ENCODE data around the gene DCST2. TPM values are rescaled to one million over a fixed set of nuclear protein-coding genes. Genes with fewer than 3 reads are reported as not detected.
A peak's percentile ranks its signal among the peaks of the same experiment; 100 is the strongest.

DCST2 gene
- total and polyA plus RNA-seq, 9 of the 15 experiments (the other 6 are each of a cell fraction or from before 2014, with no cell fraction given) = 0.09 to 0.49 (median 0.11) TPM; not detected in 3

- TF ChIP-seq MYC (IDR thresholded peaks at IDR 0.05; ENCODE audit: low read depth, low read length) (no peak; the same call in 1 of the 2 replicates), MYC (CRISPR knock-in tag; IDR thresholded peaks at IDR 0.05; ENCODE audit: borderline replicate concordance, low read depth) (no peak), ZBTB9 (CRISPR knock-in tag; IDR thresholded peaks at IDR 0.05) (no peak), CBX1 (IDR thresholded peaks at IDR 0.05; ENCODE audit: low read depth) (peak; percentile 92; the same call in 1 of the 2 replicates), TGIF2 (CRISPR knock-in tag; IDR thresholded peaks at IDR 0.05) (no peak), GTF2A2 (tag; IDR thresholded peaks at IDR 0.05) (no peak), ZNF175 (CRISPR knock-in tag; IDR thresholded peaks at IDR 0.05; ENCODE audit: low read depth) (0 out of 2 replicates have a peak, but pooled peaks have one; percentile 51), TBP (optimal IDR thresholded peaks at IDR 0.05; ENCODE audit: low read depth, low read length) (no peak), POU5F1 (IDR thresholded peaks at IDR 0.05; ENCODE audit: borderline replicate concordance, low read depth, low read length, partially characterized antibody) (no peak), REST (IDR thresholded peaks at IDR 0.05; ENCODE audit: borderline replicate concordance) (no peak), REST (CRISPR knock-in tag; IDR thresholded peaks at IDR 0.05; ENCODE audit: low read depth) (no peak), ZNF274 (IDR thresholded peaks at IDR 0.05; ENCODE audit: borderline replicate concordance, low read depth, low read length) (no peak), RBM39 (optimal IDR thresholded peaks at IDR 0.05; ENCODE audit: low read depth, low read length) (no peak), ZNF41 (CRISPR knock-in tag; conservative IDR thresholded peaks at IDR 0.05) (no peak), ETS1 (conservative IDR thresholded peaks at IDR 0.05; ENCODE audit: control insufficient read depth, low read depth, low read length) (no peak)
These were observed 30.7 kb upstream of the DCST2 start (continued) for GRCh38 chr1:155064111-155064831.

All from K562 (cell line).